GM10266 (cell line): ENCODE data around the gene UIMC1.

Experiments used
- DNase-seq: peaks from one replicate; pipeline ENCODE4 v3.0.0; 2012; ENCODE audit errors: extremely low spot score
- CTCF ChIP-seq: IDR thresholded peaks from 2 replicates; pipeline ENCODE4 v1.5.1; 2012; ENCODE audit warnings: mild to moderate bottlenecking, low read depth; ENCODE audit not compliant: control insufficient read depth, insufficient read depth; ENCODE audit errors: missing control alignments

The UIMC1 gene

GRCh38 chr5:177024559-177024958 is 18.0 kb upstream of the UIMC1 start:
- DNase-seq = no peak
- TF ChIP-seq CTCF = no peak

GRCh38 chr5:177023303-177023664 is 16.7 kb upstream of the UIMC1 start:
- TF ChIP-seq CTCF = no peak
- peak; percentile 48 for DNase-seq

- DNase-seq = peak; percentile 96
- peak; percentile 60 for TF ChIP-seq CTCF
Observed at GRCh38 chr5:177022386-177023302, 16.1 kb upstream of the UIMC1 start, which contains the start of gene ZNF346. Gene ZNF346 (plus strand): TSS chr5:177022696. CDS start chr5:177022739, 43 bp downstream.

- DNase-seq = no peak
- no peak for TF ChIP-seq CTCF
Observed at GRCh38 chr5:177020033-177020432, 13.5 kb upstream of the UIMC1 start.

GRCh38 chr5:177018341-177018740 is 11.8 kb upstream of the UIMC1 start:
- no peak for TF ChIP-seq CTCF
- no peak for DNase-seq

GRCh38 chr5:177015156-177015555 is 8.6 kb upstream of the UIMC1 start:
- no peak for TF ChIP-seq CTCF
- no peak for DNase-seq

GRCh38 chr5:177010153-177010552 is 3.6 kb upstream of the UIMC1 start:
- TF ChIP-seq CTCF = no peak
- no peak for DNase-seq
